GM19463 (cell line): ENCODE measurements around the gene PIK3CD.
"Not testable (repeated sequence)": the region's sequence is repeated elsewhere in the genome, so short reads cannot be mapped to it uniquely, and the experiment has no call there.

Source experiments
- ATAC-seq: cut with Tn5 transposase; IDR thresholded peaks from one replicate; pipeline ENCODE4 v1.9.1; 2021; ENCODE audit warnings: mild to moderate bottlenecking, moderate library complexity; ENCODE audit not compliant: unreplicated experiment

Gene PIK3CD

GRCh38 chr1:9618909-9619679, 32.4 kb upstream of the PIK3CD start:
- no peak for ATAC-seq

- no peak for ATAC-seq
These were observed 30.5 kb upstream of the PIK3CD start for GRCh38 chr1:9621032-9621431.

- no peak for ATAC-seq
These were observed 27.4 kb upstream of the PIK3CD start for GRCh38 chr1:9624081-9624480.

GRCh38 chr1:9625030-9625429, 26.5 kb upstream of the PIK3CD start:
- not testable (repeated sequence) for ATAC-seq

- ATAC-seq = peak; percentile 51
These were observed 25.3 kb upstream of the PIK3CD start for GRCh38 chr1:9626201-9626608.

GRCh38 chr1:9628541-9629444, 22.7 kb upstream of the PIK3CD start:
- no peak for ATAC-seq

GRCh38 chr1:9629445-9630201, 21.9 kb upstream of the PIK3CD start:
- ATAC-seq = no peak

GRCh38 chr1:9630331-9631111, 21.0 kb upstream of the PIK3CD start:
- no peak for ATAC-seq

- ATAC-seq = no peak
These were observed 19.9 kb upstream of the PIK3CD start for GRCh38 chr1:9631613-9632012.

- ATAC-seq = no peak
These were observed 18.0 kb upstream of the PIK3CD start for GRCh38 chr1:9633493-9633892.

- ATAC-seq = no peak
These were observed 16.9 kb upstream of the PIK3CD start for GRCh38 chr1:9634582-9634981.

GRCh38 chr1:9639227-9639626, 12.3 kb upstream of the PIK3CD start:
- ATAC-seq = no peak

GRCh38 chr1:9643351-9644256, 7.9 kb upstream of the PIK3CD start:
- no peak for ATAC-seq

- no peak for ATAC-seq
These were observed 5.5 kb upstream of the PIK3CD start for GRCh38 chr1:9646037-9646436.

- ATAC-seq = no peak
These were observed 3.4 kb upstream of the PIK3CD start for GRCh38 chr1:9648171-9648570.

- ATAC-seq = no peak
These were observed 1.8 kb upstream of the PIK3CD start for GRCh38 chr1:9649769-9650168.

GRCh38 chr1:9651220-9651564, 339 bp upstream of the PIK3CD start:
- no peak for ATAC-seq

- ATAC-seq = no peak
These were observed 1.1 kb downstream of the PIK3CD start for GRCh38 chr1:9652379-9653209.

- no peak for ATAC-seq
These were observed 1.6 kb downstream of the PIK3CD start for GRCh38 chr1:9653210-9653490.
